HEK293 (cell line): Measurements from ENCODE around the gene INCA1.

Source experiments
- CTCF ChIA-PET: fragments of 350-600 bp; formaldehyde crosslinking; extraction: SDS; loops from one replicate; lab custom pipeline; 2021; ENCODE audit warnings: antibody characterized with exemption; lab: Yijun Ruan, JAX
- POLR2A ChIA-PET: fragments of 300-600 bp; formaldehyde crosslinking; extraction: SDS; loops from one replicate; lab custom pipeline; 2020; ENCODE audit warnings: antibody characterized with exemption, inconsistent platforms; lab: Yijun Ruan, JAX
- H3K27ac ChIP-seq: fragments of 200-500 bp; sonication (Bioruptor generic); 2 replicates; pipeline ENCODE4 v1.5.1; 2014; ENCODE audit warnings: low read depth, low read length, control low read depth, inconsistent platforms; ENCODE audit errors: extremely low read depth
- H3K36me3 ChIP-seq, 2 experiments: fragments of 200-500 bp in 1 of 2; sonication (Bioruptor generic) in 1 of 2; 1 replicate in 1 of 2; 2 replicates in 1 of 2; pipeline ENCODE4 v1.5.1; 2014 to 2017; ENCODE audit warnings: inconsistent platforms in 2 of 2, low read length in 2 of 2; ENCODE audit not compliant: control insufficient read depth in 2 of 2, insufficient read depth in 1 of 2
- H3K4me1 ChIP-seq: fragments of 200-500 bp; sonication (Bioruptor generic); 2 replicates; pipeline ENCODE4 v1.5.1; 2014; ENCODE audit warnings: mild to moderate bottlenecking, low read length, inconsistent platforms; ENCODE audit not compliant: control insufficient read depth, insufficient read depth
- H3K4me3 ChIP-seq: 2 replicates; pipeline ENCODE4 v1.5.1; 2011; ENCODE audit warnings: low read depth, mild to moderate bottlenecking, control low read depth, low read length, moderate library complexity
- H3K9me3 ChIP-seq: fragments of 200-500 bp; sonication (Bioruptor generic); 2 replicates; pipeline ENCODE4 v1.5.1; 2014; ENCODE audit warnings: low read depth, low read length, inconsistent platforms; ENCODE audit not compliant: control insufficient read depth, insufficient read depth
- AEBP2 ChIP-seq: fragments of 450-650 bp; formaldehyde crosslinking; IDR thresholded peaks from 2 replicates; pipeline ENCODE4 v1.5.1; 2016; ENCODE audit warnings: missing biosample characterization, missing genetic modification characterization, borderline replicate concordance
- HOXA7 ChIP-seq: sonication (generic); formaldehyde crosslinking; IDR thresholded peaks from 2 replicates; pipeline ENCODE4 v1.8.1; 2022; ENCODE audit warnings: missing genetic modification reagents, borderline replicate concordance
- HOXC10 ChIP-seq: sonication (generic); formaldehyde crosslinking; IDR thresholded peaks from 2 replicates; pipeline ENCODE4 v1.8.1; 2023; ENCODE audit warnings: mild to moderate bottlenecking, missing genetic modification reagents
- KLF16 ChIP-seq: fragments of 450-650 bp; formaldehyde crosslinking; IDR thresholded peaks from 2 replicates; pipeline ENCODE4 v1.5.1; 2017; ENCODE audit warnings: missing biosample characterization, missing genetic modification characterization
- PRDM2 ChIP-seq: fragments of 450-650 bp; formaldehyde crosslinking; IDR thresholded peaks from 2 replicates; pipeline ENCODE4 v1.5.1; 2016; ENCODE audit warnings: missing biosample characterization, missing genetic modification characterization, borderline replicate concordance
- REPIN1 ChIP-seq: fragments of 450-650 bp; formaldehyde crosslinking; IDR thresholded peaks from 2 replicates; pipeline ENCODE4 v1.5.1; 2017; ENCODE audit warnings: missing biosample characterization, missing genetic modification characterization, low read depth
- SALL2 ChIP-seq: fragments of 450-650 bp; formaldehyde crosslinking; IDR thresholded peaks from 2 replicates; pipeline ENCODE4 v1.5.0; 2017; ENCODE audit warnings: missing biosample characterization, mild to moderate bottlenecking, missing genetic modification characterization, borderline replicate concordance
- SP2 ChIP-seq: fragments of 450-650 bp; formaldehyde crosslinking; IDR thresholded peaks from 2 replicates; pipeline ENCODE4 v1.5.1; 2016; ENCODE audit warnings: missing biosample characterization, missing genetic modification characterization
- ZBTB1 ChIP-seq: fragments of 450-650 bp; formaldehyde crosslinking; IDR thresholded peaks from 2 replicates; pipeline ENCODE4 v1.5.1; 2016; ENCODE audit warnings: missing biosample characterization, missing genetic modification characterization
- ZBTB26 ChIP-seq: fragments of 450-650 bp; formaldehyde crosslinking; optimal IDR thresholded peaks from 2 replicates; pipeline ENCODE3; 2016; ENCODE audit warnings: missing biosample characterization, mild to moderate bottlenecking, missing genetic modification characterization
- ZNF10 ChIP-seq: fragments of 450-650 bp; formaldehyde crosslinking; IDR thresholded peaks from 2 replicates; pipeline ENCODE4 v1.5.1; 2017; ENCODE audit warnings: missing biosample characterization, missing genetic modification characterization
- ZNF112 ChIP-seq: fragments of 450-650 bp; formaldehyde crosslinking; IDR thresholded peaks from 2 replicates; pipeline ENCODE4 v1.5.0; 2017; ENCODE audit warnings: missing biosample characterization, missing genetic modification characterization
- ZNF18 ChIP-seq: fragments of 450-650 bp; formaldehyde crosslinking; IDR thresholded peaks from 2 replicates; pipeline ENCODE4 v1.5.1; 2016; ENCODE audit warnings: missing biosample characterization, missing genetic modification characterization
- ZNF223 ChIP-seq: fragments of 450-650 bp; formaldehyde crosslinking; IDR thresholded peaks from 2 replicates; pipeline ENCODE4 v1.5.1; 2016; ENCODE audit warnings: missing biosample characterization, missing genetic modification characterization
- ZNF311 ChIP-seq: fragments of 450-650 bp; formaldehyde crosslinking; IDR thresholded peaks from 2 replicates; pipeline ENCODE4 v1.5.1; 2017; ENCODE audit warnings: missing biosample characterization, missing genetic modification characterization, borderline replicate concordance
- ZNF350 ChIP-seq: fragments of 450-650 bp; formaldehyde crosslinking; IDR thresholded peaks from 2 replicates; pipeline ENCODE4 v1.5.0; 2017; ENCODE audit warnings: missing biosample characterization, mild to moderate bottlenecking, missing genetic modification characterization
- ZNF366 ChIP-seq: fragments of 450-650 bp; formaldehyde crosslinking; conservative IDR thresholded peaks from 2 replicates; pipeline ENCODE4 v1.5.1; 2016; ENCODE audit warnings: missing biosample characterization, missing genetic modification characterization
- ZNF449 ChIP-seq: fragments of 450-650 bp; formaldehyde crosslinking; IDR thresholded peaks from 2 replicates; pipeline ENCODE4 v1.5.1; 2017; ENCODE audit warnings: missing biosample characterization, mild to moderate bottlenecking, missing genetic modification characterization, moderate library complexity
- ZNF514 ChIP-seq: fragments of 450-650 bp; formaldehyde crosslinking; IDR thresholded peaks from 2 replicates; pipeline ENCODE4 v1.5.1; 2016; ENCODE audit warnings: missing biosample characterization, missing genetic modification characterization
- ZNF560 ChIP-seq: fragments of 450-650 bp; formaldehyde crosslinking; IDR thresholded peaks from 2 replicates; pipeline ENCODE4 v1.5.1; 2017; ENCODE audit warnings: missing biosample characterization, missing genetic modification characterization, borderline replicate concordance
- ZNF639 ChIP-seq: fragments of 450-650 bp; formaldehyde crosslinking; IDR thresholded peaks from 2 replicates; pipeline ENCODE4 v1.5.1; 2016; ENCODE audit warnings: missing biosample characterization, missing genetic modification characterization
- ZNF704 ChIP-seq: fragments of 450-650 bp; formaldehyde crosslinking; IDR thresholded peaks from 2 replicates; pipeline ENCODE4 v1.5.1; 2016; ENCODE audit warnings: missing biosample characterization, missing genetic modification characterization

Gene INCA1

GRCh38 chr17:4944163-4944553 is 53.2 kb downstream of the INCA1 start (continued):
- TF ChIP-seq ZNF639 (tag by site-specific recombination) (no peak), ZBTB26 (tag by site-specific recombination) (no peak), ZNF223 (tag by site-specific recombination) (no peak), KLF16 (tag by site-specific recombination) (no peak), ZNF560 (no peak), HOXA7 (CRISPR knock-in tag) (no peak), ZNF449 (tag by site-specific recombination) (no peak), AEBP2 (tag by site-specific recombination) (no peak), ZNF704 (no peak), HOXC10 (CRISPR knock-in tag) (no peak), SP2 (tag by site-specific recombination) (peak; percentile 56), ZNF18 (tag by site-specific recombination) (no peak), SALL2 (no peak), ZNF10 (tag by site-specific recombination) (0 out of 2 replicates have a peak, but pooled peaks have one; percentile 6), REPIN1 (tag by site-specific recombination) (no peak), ZBTB1 (no peak), ZNF514 (no peak), ZNF311 (tag by site-specific recombination) (no peak)

GRCh38 chr17:4942760-4943508 is 54.4 kb downstream of the INCA1 start:
- CTCF ChIA-PET, result interaction anchor here (1.1 to 1.2 kb wide), 2 partner anchors 33 to 45 kb away, joined by 4 to 7 read pairs; partner anchors contain the start of gene CAMTA2
- POLR2A ChIA-PET, result interaction anchor here (0.7 to 17.9 kb wide), 5 partner anchors 10 to 60 kb away, joined by 3 to 358 read pairs (median 5); partner anchors contain the start of genes GP1BA, INCA1, KIF1C and SPAG7
- TF ChIP-seq ZNF366 (tag by site-specific recombination) (0 out of 2 replicates have a peak, but pooled peaks have one; percentile 31), ZNF112 (no peak), ZNF350 (tag by site-specific recombination) (no peak), PRDM2 (tag by site-specific recombination) (no peak)

More at GRCh38 chr17:4942760-4943508, 54.4 kb downstream of the INCA1 start:
- H3K36me3 ChIP-seq, result peaks cover 38 to 70% of the 10 kb centered on the region in 2 experiments
- no peaks in the 10 kb centered on the region for H3K9me3 ChIP-seq
- no peak overlapping the region for H3K4me3 ChIP-seq
- peaks cover 21% of the 10 kb centered on the region for H3K4me1 ChIP-seq
- peak overlapping the region; percentile 14; the same call in 1 of the 2 replicates for H3K27ac ChIP-seq
